HG03064 (cell line): Measurements from ENCODE around the gene CCDC92.

ENCODE experiments used
- ATAC-seq: cut with Tn5 transposase; IDR thresholded peaks from one replicate; pipeline ENCODE4 v1.9.1; 2021; ENCODE audit warnings: low read depth; ENCODE audit not compliant: unreplicated experiment

The CCDC92 gene

DNA sequence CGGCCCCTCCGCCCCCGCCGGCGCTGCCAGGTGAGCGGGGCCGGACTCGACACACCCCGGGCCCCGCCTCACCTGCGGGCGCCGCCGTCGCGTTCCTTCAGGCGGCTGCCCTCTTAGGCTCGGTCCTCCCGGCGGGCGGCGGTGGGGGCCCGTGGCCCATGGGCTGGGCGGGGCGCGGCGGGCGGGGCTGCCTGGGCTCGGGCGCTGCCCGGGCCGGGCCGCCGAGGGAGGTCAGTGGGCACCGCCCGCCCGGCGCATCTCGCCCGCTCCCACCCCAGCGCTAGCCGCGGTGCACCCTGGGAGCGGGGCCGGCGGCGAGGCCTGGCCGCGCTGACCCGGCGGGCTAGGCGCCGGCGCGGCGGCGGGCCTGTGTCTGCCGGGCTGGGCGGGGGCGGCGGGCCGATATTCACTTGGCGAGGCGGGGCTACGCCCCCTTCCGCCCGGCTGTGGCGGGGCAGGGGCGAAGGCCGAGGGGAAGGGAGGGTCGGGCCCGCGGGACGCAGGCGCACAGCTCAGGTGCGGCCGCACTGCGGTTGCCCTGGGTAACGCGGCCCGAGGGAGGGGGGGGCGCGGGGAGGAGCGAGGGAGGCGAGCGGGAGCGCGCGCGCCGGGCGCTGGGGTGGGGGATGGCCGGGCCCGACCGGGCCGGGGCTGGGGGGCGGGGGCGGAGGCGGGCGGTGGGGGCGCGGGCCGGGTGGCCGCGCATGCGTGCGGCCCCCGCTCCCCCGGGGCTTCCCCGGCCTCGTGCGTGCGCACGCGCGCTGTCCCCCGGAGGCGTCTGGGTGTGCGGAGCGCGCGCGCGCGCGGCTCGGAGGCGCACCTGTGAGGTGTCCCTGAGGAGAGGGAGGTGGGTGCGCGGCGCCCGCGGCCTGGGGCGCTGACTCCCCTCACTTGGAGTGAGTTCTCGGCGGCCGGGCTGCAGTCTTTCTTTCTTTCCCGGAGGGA is at the start of gene CCDC92, which contains the start of gene ZNF664:
Gene CCDC92, minus strand, starts transcription at position 375 of the 945 bp plus-strand sequence. CDS start 28,526 bp downstream, outside the sequence.
Gene ZNF664, plus strand, starts transcription at position 759 of the 945 bp plus-strand sequence. CDS start 38,930 bp downstream, outside the sequence.
- peak; percentile 76 for ATAC-seq

DNA sequence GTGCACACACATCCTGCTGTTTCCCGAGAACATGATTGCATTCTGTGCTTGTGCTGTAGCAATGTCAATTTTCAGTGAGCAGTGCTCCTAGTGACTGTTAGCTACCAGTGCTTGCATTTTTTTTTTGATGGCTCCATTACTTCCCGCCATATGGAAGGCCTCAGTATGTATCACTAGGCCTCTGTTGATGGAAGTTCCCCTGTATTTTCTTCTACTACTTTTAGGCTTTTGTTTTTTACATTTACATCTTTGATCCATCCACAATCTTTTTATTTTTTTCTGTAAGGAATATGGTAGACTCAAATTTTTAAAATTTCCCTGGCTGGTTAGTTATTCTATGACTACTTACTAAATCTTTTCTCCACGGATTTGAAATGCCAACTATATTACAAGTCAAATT is 49.5 kb upstream of the CCDC92 start:
- no peak for ATAC-seq

- no peak for ATAC-seq
These were observed 48.4 kb upstream of the CCDC92 start for GRCh38 chr12:124021007-124021406.

DNA sequence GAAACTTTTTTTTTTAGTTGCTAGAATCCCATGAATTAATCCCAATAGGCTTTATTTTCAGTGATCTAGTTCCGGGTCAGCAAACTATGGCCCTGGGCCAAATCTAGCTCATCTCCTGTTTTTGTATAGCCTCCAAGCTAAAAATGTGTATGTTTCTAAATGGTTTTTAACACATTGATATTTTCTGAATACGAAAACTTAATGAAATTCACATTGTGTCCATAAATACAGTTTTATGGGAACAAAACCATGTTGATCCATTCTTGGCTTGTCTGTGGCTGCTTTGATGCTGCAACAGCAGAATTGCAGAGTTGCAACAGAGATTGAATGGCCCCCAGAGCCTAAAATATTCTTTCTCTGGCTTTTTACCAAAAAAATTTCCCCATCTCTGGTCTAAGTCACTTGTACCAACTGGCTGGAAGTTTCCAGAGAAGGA is 47.9 kb upstream of the CCDC92 start:
- no peak for ATAC-seq

GRCh38 chr12:124019115-124019514 is 46.5 kb upstream of the CCDC92 start:
- ATAC-seq: no peak

GRCh38 chr12:124018539-124018938 is 45.9 kb upstream of the CCDC92 start:
- no peak for ATAC-seq

DNA sequence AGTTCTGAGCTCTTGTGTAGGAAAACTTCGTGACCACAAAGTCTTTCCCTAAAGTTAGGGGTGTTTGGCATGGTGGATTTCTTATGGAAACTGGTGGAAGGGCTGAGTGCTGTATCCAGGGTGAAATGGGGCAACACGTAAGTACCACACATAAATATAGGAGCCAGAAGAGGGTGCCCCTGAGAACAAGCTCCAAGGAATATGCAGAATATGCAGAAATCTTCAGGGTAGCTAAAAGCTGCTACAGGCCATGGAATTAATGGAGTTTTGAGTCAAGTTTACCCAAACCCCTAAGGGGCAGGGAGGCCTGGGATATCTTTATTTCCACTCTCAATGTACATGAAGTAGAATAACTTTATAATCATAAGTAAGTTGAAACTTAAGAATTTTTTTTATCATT is 44.4 kb upstream of the CCDC92 start:
- no peak for ATAC-seq

GRCh38 chr12:124015494-124016461 is 43.1 kb upstream of the CCDC92 start:
- no peak for ATAC-seq

GRCh38 chr12:124013073-124013472 is 40.4 kb upstream of the CCDC92 start:
- ATAC-seq: no peak

GRCh38 chr12:124011435-124012115 is 38.9 kb upstream of the CCDC92 start:
- no peak for ATAC-seq

GRCh38 chr12:124010687-124011086 is 38.1 kb upstream of the CCDC92 start:
- ATAC-seq: no peak

DNA sequence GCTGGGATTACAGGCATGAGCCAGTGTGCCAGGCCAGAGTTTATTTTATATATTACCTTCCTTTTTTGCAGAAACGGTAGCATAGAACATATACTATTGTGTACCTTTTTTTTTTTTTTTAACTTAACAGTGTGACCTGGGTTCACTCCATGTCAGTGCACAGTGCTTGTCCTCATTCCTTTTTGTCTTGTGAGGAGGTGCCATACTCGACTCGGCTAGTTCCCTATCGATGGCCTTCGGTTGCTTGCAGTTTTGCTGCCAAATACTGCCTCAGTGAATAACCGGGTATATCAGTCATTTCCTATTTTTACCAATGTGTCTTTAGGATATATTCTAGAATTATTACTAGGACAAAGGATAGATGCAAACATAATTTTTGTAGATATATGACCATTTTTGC is 37.1 kb upstream of the CCDC92 start:
- no peak for ATAC-seq

DNA sequence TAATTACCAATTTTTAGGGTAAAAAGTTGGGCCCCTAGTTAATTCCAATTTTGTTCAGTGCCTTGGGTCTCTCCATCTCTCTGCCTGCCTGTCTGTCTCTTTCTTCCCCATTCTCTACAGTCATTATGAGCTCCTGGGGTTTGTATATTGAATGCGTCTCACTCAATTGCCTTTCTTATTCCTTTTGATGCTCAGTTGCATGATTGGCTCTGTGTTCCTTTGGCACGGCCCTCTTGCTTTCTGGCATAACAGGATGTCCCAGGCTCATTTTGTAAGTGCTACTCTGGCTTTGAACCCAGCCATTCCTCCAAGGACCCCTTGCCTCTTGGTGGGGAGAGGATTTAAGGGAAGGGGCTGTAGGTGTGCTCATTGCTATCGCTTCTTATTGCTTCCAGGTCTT is 36.0 kb upstream of the CCDC92 start:
- no peak for ATAC-seq

GRCh38 chr12:124007826-124008570 is 35.4 kb upstream of the CCDC92 start:
- no peak for ATAC-seq

GRCh38 chr12:124006846-124007713 is 34.4 kb upstream of the CCDC92 start:
- ATAC-seq: no peak

- no peak for ATAC-seq
These were observed 33.6 kb upstream of the CCDC92 start for GRCh38 chr12:124006085-124006845.

- no peak for ATAC-seq
These were observed 31.7 kb upstream of the CCDC92 start for GRCh38 chr12:124004233-124004875.
